ENCODE results near the gene RETN.
"Not testable (repeated sequence)": the region's sequence is repeated elsewhere in the genome, so short reads cannot be mapped to it uniquely, and the experiment has no call there.

RETN gene

GRCh38 chr19:7638802-7639465, 29.9 kb upstream of the RETN start:
- DNase-seq: no peak

- no peak for DNase-seq
Observed at GRCh38 chr19:7639863-7640348, 28.9 kb upstream of the RETN start.

- no peak for DNase-seq
Observed at GRCh38 chr19:7640803-7641202, 28.0 kb upstream of the RETN start.

- no peak for DNase-seq
Observed at GRCh38 chr19:7641290-7642276, 27.3 kb upstream of the RETN start.

GRCh38 chr19:7642295-7643030, 26.4 kb upstream of the RETN start:
- DNase-seq: no peak

GRCh38 chr19:7643031-7643415, 25.8 kb upstream of the RETN start:
- DNase-seq: no peak

GRCh38 chr19:7643629-7644549, 25.0 kb upstream of the RETN start:
- not testable (repeated sequence) for DNase-seq

- no peak for DNase-seq
Observed at GRCh38 chr19:7644550-7644877, 24.3 kb upstream of the RETN start.

GRCh38 chr19:7645163-7645562, 23.7 kb upstream of the RETN start:
- DNase-seq: no peak

- DNase-seq: no peak
Observed at GRCh38 chr19:7645656-7646425, 23.0 kb upstream of the RETN start.

GRCh38 chr19:7646426-7646700, 22.5 kb upstream of the RETN start:
- no peak for DNase-seq

GRCh38 chr19:7647156-7647555, 21.7 kb upstream of the RETN start:
- no peak for DNase-seq

GRCh38 chr19:7648265-7649014, 20.4 kb upstream of the RETN start:
- no peak for DNase-seq

GRCh38 chr19:7650148-7650547, 18.7 kb upstream of the RETN start:
- DNase-seq: no peak

GRCh38 chr19:7652061-7652641, 16.7 kb upstream of the RETN start:
- DNase-seq: peak; percentile 93

- DNase-seq: no peak
Observed at GRCh38 chr19:7654401-7654800, 14.4 kb upstream of the RETN start.

- no peak for DNase-seq
Observed at GRCh38 chr19:7655581-7655980, 13.3 kb upstream of the RETN start.

GRCh38 chr19:7657131-7657751, 11.6 kb upstream of the RETN start:
- DNase-seq: no peak

GRCh38 chr19:7658219-7658686, 10.6 kb upstream of the RETN start:
- DNase-seq: no peak
